A673 (cell line): Measurements from ENCODE around the gene ZFP42. TPM values are rescaled to one million over a fixed set of nuclear protein-coding genes. Genes with fewer than 3 reads are reported as not detected.

Experiments
- BruUV-seq: library from RNA; stranded (reverse); fragments of 400-500 nt; replicated peaks from 2 replicates; lab custom pipeline; 2021; lab: Mats Ljungman, UMichigan
- CTCF ChIA-PET: fragments of 300-600 bp; sonication (Branson Sonifier 250); formaldehyde crosslinking; loops from one replicate; lab custom pipeline; 2022; ENCODE audit warnings: antibody characterized with exemption; lab: Charles Lee
- POLR2A ChIA-PET: fragments of 300-600 bp; sonication (Branson Sonifier 250); formaldehyde crosslinking; loops from one replicate; lab custom pipeline; 2022; ENCODE audit warnings: antibody characterized with exemption; ENCODE audit not compliant: low non-redundant PET; lab: Charles Lee
- DNase-seq: peaks from one replicate; pipeline ENCODE4 v3.0.0-alpha.2; 2015; ENCODE audit warnings: low spot score
- H3K27ac ChIP-seq: fragments of 200-600 bp; sonication (generic); 2 replicates; pipeline ENCODE4 v1.5.1; 2016; ENCODE audit warnings: mixed run types, low read depth, mild to moderate bottlenecking, mixed read lengths, antibody characterized with exemption, low read length; ENCODE audit not compliant: poor library complexity, severe bottlenecking
- H3K27me3 ChIP-seq: fragments of 200-600 bp; sonication (generic); replicated peaks from 2 replicates; pipeline ENCODE4 v1.6.1; 2017; ENCODE audit warnings: mixed run types, low read depth, mild to moderate bottlenecking, mixed read lengths, antibody characterized with exemption, low read length; ENCODE audit not compliant: insufficient read depth, poor library complexity
- H3K36me3 ChIP-seq: fragments of 200-600 bp; sonication (generic); 2 replicates; pipeline ENCODE4 v1.6.1; 2016; ENCODE audit warnings: mixed run types, mild to moderate bottlenecking, mixed read lengths, antibody characterized with exemption, low read length; ENCODE audit not compliant: insufficient read depth, poor library complexity, severe bottlenecking
- H3K4me1 ChIP-seq: fragments of 200-600 bp; sonication (generic); 2 replicates; pipeline ENCODE4 v1.6.1; 2017; ENCODE audit warnings: mixed run types, mild to moderate bottlenecking, mixed read lengths, antibody characterized with exemption, low read length; ENCODE audit not compliant: insufficient read depth, poor library complexity, severe bottlenecking
- H3K4me3 ChIP-seq: fragments of 200-600 bp; sonication (generic); 2 replicates; pipeline ENCODE4 v1.5.1; 2016; ENCODE audit warnings: low read depth, mixed run types, mild to moderate bottlenecking, mixed read lengths, low read length; ENCODE audit not compliant: poor library complexity, severe bottlenecking
- H3K9me3 ChIP-seq: fragments of 200-600 bp; sonication (generic); 2 replicates; pipeline ENCODE4 v1.6.1; 2016; ENCODE audit warnings: mixed run types, low read depth, mild to moderate bottlenecking, mixed read lengths, antibody characterized with exemption, low read length; ENCODE audit not compliant: poor library complexity, severe bottlenecking
- EZH2 ChIP-seq: fragments of 200-600 bp; sonication (generic); IDR thresholded peaks from 2 replicates; pipeline ENCODE4 v1.6.1; 2017; ENCODE audit warnings: borderline replicate concordance, low read depth, mild to moderate bottlenecking, mixed read lengths, antibody characterized with exemption, low read length; ENCODE audit not compliant: poor library complexity, severe bottlenecking
- intact Hi-C: fragments of 100-400 bp; cut with micrococcal nuclease; formaldehyde crosslinking; loops from one replicate; pipeline ENCODE4 v1.10.0; 2022; ENCODE audit not compliant: unreplicated experiment
- total RNA-seq: library from RNA; stranded (reverse); gene quantifications from 2 replicates; pipeline ENCODE4 v1.2.3, GENCODE V29; 2021
- TF ChIP-seq, protein P1 (sequence below): fragments of 300-800, 200-600 bp; sonication (generic); conservative IDR thresholded peaks from 2 replicates; pipeline ENCODE4 v1.5.1; 2017; ENCODE audit warnings: low read depth, mild to moderate bottlenecking, antibody characterized with exemption, low read length, moderate library complexity, mixed read lengths

ZFP42 gene
- total RNA-seq, 1 experiment from 2014 or later, result not detected

DNA sequence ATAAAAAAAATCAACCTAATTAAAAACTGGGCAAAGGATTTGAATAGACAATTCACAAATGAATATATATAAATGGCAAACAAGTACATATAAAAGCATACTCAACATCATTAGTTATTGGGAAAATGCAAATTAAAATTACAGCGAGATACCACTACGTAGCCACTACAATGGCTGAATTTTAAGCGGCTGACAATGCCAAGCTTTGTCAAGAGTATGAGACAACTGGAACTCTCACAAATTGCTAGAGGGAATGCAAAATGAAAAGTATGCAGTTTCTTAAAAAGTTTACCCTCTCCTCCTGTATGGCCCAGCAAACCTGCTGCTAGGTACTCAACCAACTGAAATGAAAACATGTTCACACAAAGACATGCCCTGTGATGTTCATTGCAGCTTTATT, 34.8 kb downstream of the ZFP42 start:
- ChIA-PET POLR2A (no interaction called here), CTCF (no interaction called here)
- BruUV-seq, result no TSS peak
- DNase-seq, result no peak
- Histone ChIP-seq H3K4me1 (no peaks in the 10 kb centered on the region), H3K27ac (no peak overlapping the region), H3K27me3 (no peaks in the 10 kb centered on the region), H3K4me3 (no peak overlapping the region), H3K9me3 (no peaks in the 10 kb centered on the region), H3K36me3 (no peaks in the 10 kb centered on the region)
- intact Hi-C loops, result no loop called here
- TF ChIP-seq, protein P1, sequence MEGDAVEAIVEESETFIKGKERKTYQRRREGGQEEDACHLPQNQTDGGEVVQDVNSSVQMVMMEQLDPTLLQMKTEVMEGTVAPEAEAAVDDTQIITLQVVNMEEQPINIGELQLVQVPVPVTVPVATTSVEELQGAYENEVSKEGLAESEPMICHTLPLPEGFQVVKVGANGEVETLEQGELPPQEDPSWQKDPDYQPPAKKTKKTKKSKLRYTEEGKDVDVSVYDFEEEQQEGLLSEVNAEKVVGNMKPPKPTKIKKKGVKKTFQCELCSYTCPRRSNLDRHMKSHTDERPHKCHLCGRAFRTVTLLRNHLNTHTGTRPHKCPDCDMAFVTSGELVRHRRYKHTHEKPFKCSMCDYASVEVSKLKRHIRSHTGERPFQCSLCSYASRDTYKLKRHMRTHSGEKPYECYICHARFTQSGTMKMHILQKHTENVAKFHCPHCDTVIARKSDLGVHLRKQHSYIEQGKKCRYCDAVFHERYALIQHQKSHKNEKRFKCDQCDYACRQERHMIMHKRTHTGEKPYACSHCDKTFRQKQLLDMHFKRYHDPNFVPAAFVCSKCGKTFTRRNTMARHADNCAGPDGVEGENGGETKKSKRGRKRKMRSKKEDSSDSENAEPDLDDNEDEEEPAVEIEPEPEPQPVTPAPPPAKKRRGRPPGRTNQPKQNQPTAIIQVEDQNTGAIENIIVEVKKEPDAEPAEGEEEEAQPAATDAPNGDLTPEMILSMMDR, result no peak
- TF ChIP-seq EZH2, result no peak

DNA sequence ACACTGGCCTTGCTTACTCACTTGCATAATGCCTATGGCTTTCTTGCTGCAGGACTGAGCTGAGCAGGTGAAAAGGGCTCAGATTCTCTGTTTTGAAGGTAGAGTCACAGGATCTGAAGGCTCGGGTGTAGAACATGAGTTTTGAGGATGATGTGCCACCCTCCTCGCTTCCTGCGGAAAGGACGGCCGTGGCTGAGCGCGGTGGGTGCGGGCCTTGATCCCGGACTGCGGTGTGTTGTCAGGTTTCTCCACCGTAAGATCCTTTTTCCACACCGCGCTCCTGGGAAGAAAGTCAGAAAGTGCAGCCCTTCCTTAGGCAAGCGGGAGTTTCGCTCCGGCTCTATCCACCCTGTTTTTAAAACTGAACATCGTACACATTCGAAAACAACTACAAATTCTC, 36.2 kb downstream of the ZFP42 start:
- H3K4me3 ChIP-seq, result no peak overlapping the region
- H3K27me3 ChIP-seq, result no peaks in the 10 kb centered on the region
- no peak for TF ChIP-seq EZH2
- TF ChIP-seq, protein P1, result no peak
- no peak overlapping the region for H3K27ac ChIP-seq
- no TSS peak for BruUV-seq
- CTCF ChIA-PET, result no interaction called here
- H3K4me1 ChIP-seq, result no peaks in the 10 kb centered on the region
- H3K9me3 ChIP-seq, result no peaks in the 10 kb centered on the region
- POLR2A ChIA-PET, result no interaction called here
- intact Hi-C loops, result no loop called here
- DNase-seq, result no peak
- H3K36me3 ChIP-seq, result no peaks in the 10 kb centered on the region

DNA sequence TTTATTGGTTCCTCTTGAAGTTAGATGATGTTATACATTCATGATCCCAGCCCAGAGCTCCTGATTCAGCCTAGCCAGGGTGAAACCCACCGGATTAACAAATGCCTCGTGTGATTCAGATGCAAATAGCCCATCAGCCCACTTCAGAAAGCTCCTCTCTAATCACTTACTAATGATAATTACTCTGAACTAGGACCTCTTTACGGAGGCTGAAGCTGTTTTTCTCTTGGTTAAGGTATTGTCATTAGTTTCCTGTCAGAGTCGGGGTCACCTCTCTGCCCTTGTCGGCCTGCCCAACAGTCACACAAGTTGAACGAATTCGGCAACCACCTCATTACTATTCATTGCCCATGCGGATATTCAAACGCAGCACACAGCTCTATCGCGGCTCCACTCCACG, 36.6 kb downstream of the ZFP42 start:
- CTCF ChIA-PET, result no interaction called here
- BruUV-seq, result no TSS peak
- no peak overlapping the region for H3K4me3 ChIP-seq
- DNase-seq, result no peak
- no peaks in the 10 kb centered on the region for H3K36me3 ChIP-seq
- no peaks in the 10 kb centered on the region for H3K9me3 ChIP-seq
- H3K27ac ChIP-seq, result no peak overlapping the region
- POLR2A ChIA-PET, result no interaction called here
- no peak for TF ChIP-seq EZH2
- TF ChIP-seq, protein P1, result no peak
- intact Hi-C loops, result no loop called here
- no peaks in the 10 kb centered on the region for H3K27me3 ChIP-seq
- H3K4me1 ChIP-seq, result no peaks in the 10 kb centered on the region
